NCI-H524 (cell line): ENCODE data around the gene CLCN7.
"Not testable (repeated sequence)": the region's sequence is repeated elsewhere in the genome, so short reads cannot be mapped to it uniquely, and the experiment has no call there.

Source experiments
- DNase-seq, 2 experiments: peaks; one replicate each; lab custom pipeline; 2025; lab: John Stamatoyannopoulos, UW

Gene CLCN7

GRCh38 chr16:1487395-1488053 is 12.7 kb upstream of the CLCN7 start:
- DNase-seq, result no peak

- no peak for DNase-seq
Measured at GRCh38 chr16:1486551-1487390, 11.9 kb upstream of the CLCN7 start.

GRCh38 chr16:1485847-1486496 is 11.1 kb upstream of the CLCN7 start:
- DNase-seq, result no peak

DNA sequence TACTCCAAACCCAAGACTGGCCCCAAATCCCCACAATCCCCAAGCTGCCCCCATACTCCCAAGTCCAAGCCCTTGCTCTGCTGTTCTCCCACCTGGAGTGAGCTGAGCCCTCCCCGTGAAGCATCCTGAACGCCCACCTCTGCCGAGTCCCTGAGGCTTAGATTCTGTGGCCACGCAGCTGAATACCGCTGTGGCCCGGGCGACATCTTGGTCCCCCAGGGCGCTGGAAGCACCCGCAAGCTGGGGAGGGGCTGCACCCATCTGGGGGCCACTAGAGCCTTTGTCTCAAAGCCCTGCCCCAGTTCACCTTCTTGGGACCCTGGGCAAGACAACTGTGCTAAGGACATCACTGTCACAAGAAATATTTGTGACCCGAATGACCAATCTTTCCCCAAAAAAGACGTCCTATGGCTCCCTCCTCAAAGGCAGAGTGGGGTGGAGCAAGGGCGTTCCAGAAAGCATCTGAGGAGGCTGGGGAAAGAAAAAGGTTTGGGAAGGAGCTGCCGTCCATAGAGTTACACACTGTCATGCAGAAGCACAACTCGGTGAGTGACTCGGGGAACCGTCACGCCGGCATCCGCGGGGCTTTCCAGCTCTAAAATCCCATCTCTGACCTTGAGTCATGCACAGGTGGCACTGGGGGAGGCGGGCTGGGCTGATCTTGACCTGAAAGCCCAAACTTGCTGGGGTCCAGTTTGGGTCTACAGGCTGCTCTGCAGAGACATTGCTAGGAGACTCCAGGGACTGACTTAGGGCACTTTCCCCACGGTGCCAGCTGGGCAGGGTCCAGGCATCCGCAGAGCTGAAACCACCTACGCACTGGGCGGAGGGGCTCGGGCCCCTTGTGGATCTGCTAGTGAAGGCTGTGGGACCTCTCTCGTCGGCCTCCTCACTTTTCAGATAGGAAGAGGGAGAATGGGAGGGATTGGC is 7.3 kb upstream of the CLCN7 start:
- no peak for DNase-seq

DNA sequence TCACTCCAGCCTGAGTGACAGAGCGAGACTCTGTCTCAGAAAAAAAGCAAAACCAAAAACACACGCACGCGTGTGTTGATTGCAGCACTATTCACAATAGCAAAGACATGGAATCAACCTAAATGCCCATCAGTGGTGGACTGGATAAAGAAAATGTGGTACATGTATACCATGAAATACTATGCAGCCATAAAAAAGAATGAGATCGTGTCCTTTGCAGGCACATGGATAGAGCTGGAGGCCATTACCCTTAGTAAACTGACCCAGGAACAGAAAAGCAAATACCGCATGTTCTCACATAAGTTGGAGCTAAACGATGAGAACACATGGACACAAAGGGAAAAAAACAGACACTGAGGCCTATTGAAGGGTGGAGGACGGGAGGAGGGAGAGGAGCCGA is 4.1 kb upstream of the CLCN7 start:
- DNase-seq, result not testable (repeated sequence)

- no peak for DNase-seq
Measured at GRCh38 chr16:1477033-1477432, 2.2 kb upstream of the CLCN7 start.

- DNase-seq, result peak in 1 of 2 experiments; percentile 24
Measured at GRCh38 chr16:1475552-1476114, 805 bp upstream of the CLCN7 start.

DNA sequence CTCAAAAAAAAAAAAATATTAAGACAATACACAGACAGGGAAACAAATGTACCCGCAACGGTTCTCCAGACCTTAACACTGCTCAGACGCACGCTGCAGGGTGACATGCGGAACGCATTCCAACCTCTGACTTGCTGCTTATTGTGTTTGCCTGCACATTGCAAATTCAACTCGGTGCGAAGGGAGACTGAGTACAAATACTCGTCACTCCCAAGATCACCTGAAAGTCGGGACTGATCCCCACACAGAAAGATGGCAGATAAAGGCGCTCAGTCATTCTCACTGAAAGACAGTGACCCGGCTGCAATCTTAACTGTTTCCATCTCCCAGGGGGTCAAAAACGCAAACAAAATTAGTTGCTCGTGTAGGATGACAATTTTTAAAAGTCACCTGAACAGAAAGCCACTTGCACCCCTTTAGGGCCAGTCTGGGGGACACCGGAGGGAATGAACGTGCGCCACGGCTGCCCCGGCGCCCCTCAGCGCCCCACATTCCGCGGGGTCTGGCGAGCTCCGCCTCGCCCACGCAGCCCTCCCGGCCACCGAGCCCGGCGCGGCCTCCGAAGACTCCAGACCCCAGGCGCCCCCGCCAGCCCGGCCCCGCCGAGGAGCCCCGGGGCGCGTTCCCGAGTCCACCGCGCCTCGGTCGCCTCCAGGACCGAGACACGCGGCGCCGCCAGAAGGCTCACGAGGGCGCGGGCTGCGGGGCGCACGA is 589 bp downstream of the CLCN7 start:
- no peak for DNase-seq

- no peak for DNase-seq
Measured at GRCh38 chr16:1472974-1473373, 1.9 kb downstream of the CLCN7 start.

DNA sequence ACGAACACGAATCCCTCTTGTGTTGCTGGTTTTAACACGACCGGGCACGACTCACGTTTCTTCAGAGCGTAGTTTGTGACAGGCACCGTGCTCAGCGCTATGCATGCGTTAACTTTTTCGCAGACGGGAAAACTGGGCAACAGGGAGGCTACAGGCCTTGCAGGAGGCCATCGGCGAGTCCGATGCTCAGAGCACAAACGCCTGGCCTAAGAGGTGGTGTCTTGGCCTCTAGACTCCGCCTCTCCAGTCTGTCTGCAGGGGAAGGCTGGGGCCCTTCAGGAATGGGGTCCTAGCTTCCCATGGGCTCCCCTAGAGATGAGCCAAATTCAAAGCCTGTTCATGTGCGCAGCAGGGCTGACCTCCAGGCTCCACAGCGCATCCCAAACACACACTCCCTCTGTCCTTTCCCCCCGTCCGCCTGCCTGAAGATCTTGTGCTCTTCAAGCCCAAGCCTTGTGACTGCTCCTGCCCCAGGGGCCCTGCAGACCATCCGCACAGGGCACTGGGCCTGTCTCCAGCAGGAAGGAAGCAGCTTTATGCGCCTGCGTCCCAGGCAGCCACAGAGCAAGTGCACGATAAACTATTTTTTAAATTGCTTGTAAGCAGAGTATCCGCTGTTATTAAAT is 3.1 kb downstream of the CLCN7 start:
- no peak for DNase-seq

GRCh38 chr16:1470481-1471251 is 4.2 kb downstream of the CLCN7 start:
- no peak for DNase-seq

- DNase-seq, result no peak
Measured at GRCh38 chr16:1469693-1470201, 5.1 kb downstream of the CLCN7 start.

DNA sequence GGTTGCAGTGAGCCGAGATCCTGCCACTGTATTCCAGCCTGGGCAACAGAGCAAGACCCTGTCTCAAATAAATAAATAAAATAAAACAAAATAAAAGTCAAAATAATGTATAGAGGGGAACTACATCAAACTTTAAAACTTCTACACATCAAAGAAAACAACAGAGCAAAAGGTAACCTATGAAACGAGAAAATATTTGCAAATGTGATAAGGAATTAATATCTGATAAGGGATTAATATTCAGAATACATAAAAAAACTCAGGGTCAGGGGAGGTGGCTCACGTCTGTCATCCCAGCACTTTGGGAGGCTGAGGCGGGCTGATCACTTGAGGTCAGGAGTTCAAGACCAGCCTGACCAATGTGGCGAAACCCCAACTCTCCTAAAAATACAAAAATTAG is 5.7 kb downstream of the CLCN7 start:
- DNase-seq, result not testable (repeated sequence)

- no peak for DNase-seq
Measured at GRCh38 chr16:1468426-1468810, 6.4 kb downstream of the CLCN7 start.

DNA sequence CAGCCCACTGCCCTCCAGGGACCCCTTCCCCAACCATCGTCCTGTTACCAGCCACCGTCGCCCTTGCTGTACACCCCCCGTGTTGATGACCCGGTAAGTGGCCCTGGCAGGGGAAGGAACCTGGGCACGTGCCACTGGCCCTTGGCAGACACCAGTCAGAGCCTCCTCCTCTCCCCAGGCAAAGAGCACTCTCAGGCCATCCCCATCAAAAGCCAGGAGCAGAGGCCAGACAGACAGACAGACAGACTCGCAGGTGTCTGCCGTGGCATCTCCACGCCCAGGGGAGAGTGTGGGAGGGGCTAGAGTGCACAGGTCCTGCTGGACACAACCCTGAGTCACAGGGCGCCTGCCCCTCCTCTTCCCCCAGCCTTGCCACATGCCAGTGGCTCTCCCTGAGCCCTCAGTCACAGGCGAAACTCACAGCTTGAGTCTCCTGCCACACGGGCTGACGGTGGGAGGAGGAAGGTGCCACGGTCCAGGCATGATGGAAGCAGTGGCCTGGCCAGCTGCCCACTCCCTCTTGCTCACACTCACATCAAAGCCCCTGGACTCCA is 7.8 kb downstream of the CLCN7 start:
- no peak for DNase-seq

DNA sequence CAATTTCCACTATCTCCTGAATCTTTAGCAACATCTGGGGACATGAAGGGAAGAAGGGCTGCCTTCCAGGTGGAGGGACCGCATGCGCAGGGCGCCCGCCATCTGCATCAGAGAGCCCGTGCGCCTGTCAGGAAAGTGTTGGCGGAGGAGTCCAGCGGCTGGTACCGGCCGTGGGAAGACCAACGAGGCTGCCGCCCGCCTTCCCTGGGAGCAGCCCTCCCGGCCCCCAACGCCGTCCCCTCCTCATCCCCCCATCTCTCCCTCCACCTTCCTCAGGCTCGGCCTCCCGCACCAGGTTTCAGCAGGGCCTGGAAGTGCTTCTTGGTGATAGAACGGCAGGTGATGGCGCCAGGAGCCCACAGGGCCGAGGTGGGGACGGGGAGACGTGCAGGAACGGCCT is 8.8 kb downstream of the CLCN7 start:
- no peak for DNase-seq

DNA sequence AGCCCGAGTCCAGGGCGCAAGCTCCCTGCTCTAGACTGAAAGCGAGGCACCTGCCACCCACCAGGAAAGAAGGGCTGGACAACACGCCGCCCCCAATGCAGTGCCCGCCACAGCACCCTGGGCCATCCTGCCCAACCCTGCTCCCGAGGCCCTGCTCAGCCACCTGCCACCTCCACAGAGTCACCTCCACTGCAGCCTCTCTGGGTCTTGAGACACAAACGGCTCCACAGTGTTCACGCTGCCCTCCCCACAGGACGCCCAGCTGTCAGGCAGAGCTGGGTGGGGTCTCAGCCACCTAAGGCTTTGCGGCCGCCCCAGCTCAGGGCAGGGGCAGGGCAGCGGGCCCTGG is 9.3 kb downstream of the CLCN7 start:
- no peak for DNase-seq

- no peak for DNase-seq
Measured at GRCh38 chr16:1464894-1465566, 9.8 kb downstream of the CLCN7 start.
